A549 (cell line): ENCODE results near the gene SPTA1.

Experiments
- CTCF ChIP-seq: fragments of >200 bp; sonication (Bioruptor Twin); formaldehyde crosslinking; IDR thresholded peaks from 3 replicates; pipeline ENCODE4 v1.5.1; 2016
- EHMT2 ChIP-seq: fragments of 200-600 bp; sonication (generic); IDR thresholded peaks from 2 replicates; pipeline ENCODE4 v1.6.1; 2016; ENCODE audit warnings: antibody characterized with exemption, low read depth, mild to moderate bottlenecking, moderate library complexity
- ELK1 ChIP-seq: fragments of 150-350 bp; IDR thresholded peaks from 2 replicates; pipeline ENCODE4 v1.6.1; 2014; ENCODE audit warnings: low read depth, mild to moderate bottlenecking, low read length
- EP300 ChIP-seq, 2 experiments: fragments of >200 bp; sonication (Bioruptor Twin); formaldehyde crosslinking; IDR thresholded peaks; 2 replicates in 1 of 2; 3 replicates in 1 of 2; pipeline ENCODE4 v1.6.1; 2016 to 2017
- MYC ChIP-seq: IDR thresholded peaks from 2 replicates; pipeline ENCODE4 v1.6.1; 2012; ENCODE audit warnings: mild to moderate bottlenecking, inconsistent platforms, low read length, improper control_type of control experiment, borderline replicate concordance
- POLR2A ChIP-seq: IDR thresholded peaks from 2 replicates; pipeline ENCODE4 v1.6.1; 2012; ENCODE audit warnings: mild to moderate bottlenecking, low read length
- RAD21 ChIP-seq, 2 experiments: fragments of >200 bp in 1 of 2; sonication (Bioruptor Twin) in 1 of 2; formaldehyde crosslinking in 1 of 2; IDR thresholded peaks in 1 of 2; conservative IDR thresholded peaks in 1 of 2; 2 replicates in 1 of 2; 3 replicates in 1 of 2; pipeline ENCODE4 v1.6.1; 2012 to 2018; ENCODE audit warnings: inconsistent platforms in 1 of 2
- REST ChIP-seq: fragments of 200-600 bp; sonication (generic); IDR thresholded peaks from 2 replicates; pipeline ENCODE4 v1.6.1; 2016; ENCODE audit warnings: antibody characterized with exemption, mild to moderate bottlenecking, moderate library complexity
- SMC3 ChIP-seq: fragments of >200 bp; sonication (Bioruptor Twin); formaldehyde crosslinking; IDR thresholded peaks from 3 replicates; pipeline ENCODE4 v1.6.1; 2018; ENCODE audit warnings: inconsistent platforms
- ZFP36 ChIP-seq: fragments of 450-650 bp; IDR thresholded peaks from 2 replicates; pipeline ENCODE4 v1.6.1; 2014; ENCODE audit warnings: borderline replicate concordance; ENCODE audit not compliant: partially characterized antibody

- TF ChIP-seq POLR2A (no peak), RAD21 (conservative IDR thresholded peaks at IDR 0.05 in 1 of 2, IDR thresholded peaks at IDR 0.05 in 1 of 2) (no peak), EHMT2 (no peak), REST (no peak), ELK1 (no peak), MYC (no peak), CTCF (no peak), SMC3 (no peak), ZFP36 (no peak), EP300 (IDR thresholded peaks at IDR 0.05) (no peak)
These were observed 102.6 kb downstream of the SPTA1 start for GRCh38 chr1:158583962-158584361.
